Breast epithelium (tissue), 3 donors: ENCODE results near the gene UBAC1.

Experiments
- POLR2A ChIP-seq: fragments of 450-650 bp; IDR thresholded peaks from one replicate; pipeline ENCODE4 v1.6.1; 2016; ENCODE audit warnings: antibody characterized with exemption, mild to moderate bottlenecking, moderate library complexity
- POLR2AphosphoS5 ChIP-seq, 3 donors: sonication (generic); formaldehyde crosslinking; IDR thresholded peaks; one replicate each; pipeline ENCODE4 v1.6.1; 2017; ENCODE audit warnings: antibody characterized with exemption in 3 of 3

DNA sequence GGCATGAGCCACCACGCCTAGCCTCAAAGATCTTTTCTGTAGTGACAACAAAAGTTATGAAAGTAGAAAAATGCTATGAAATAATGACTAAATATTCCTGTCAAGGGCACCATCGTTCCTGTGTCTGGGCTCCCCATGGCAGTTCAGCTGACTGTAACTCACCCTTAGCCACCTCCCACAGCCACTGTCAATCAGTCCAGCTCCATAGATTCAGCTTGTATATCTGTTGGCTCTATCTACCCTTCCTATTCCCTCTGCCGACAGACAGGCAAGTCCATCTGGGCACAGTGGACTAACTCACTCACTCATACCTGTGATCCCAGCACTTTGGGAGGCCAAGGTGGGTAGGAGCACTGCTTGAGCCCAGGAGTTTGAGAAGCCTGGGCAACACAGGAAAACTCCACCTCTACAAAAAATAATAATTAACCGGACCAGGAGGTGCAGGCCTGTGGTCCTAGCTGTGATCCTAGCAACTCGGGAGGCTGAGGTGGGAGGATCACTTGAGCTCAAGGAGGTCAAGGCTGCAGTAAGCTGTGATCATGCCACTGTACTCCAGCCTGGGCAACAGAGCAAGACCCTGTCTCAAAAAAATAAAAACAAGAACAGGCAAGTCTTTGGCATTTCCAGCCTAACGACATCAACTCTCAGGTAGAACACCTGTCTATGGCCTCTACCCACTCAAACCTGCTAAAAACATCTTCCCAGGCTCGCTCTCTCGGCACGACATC, 60.0 kb downstream of the UBAC1 start:
- TF ChIP-seq POLR2A (no peak), POLR2AphosphoS5 (IDR thresholded peaks at IDR 0.05) (no peak)
